Vagina (tissue), 2 donors: ENCODE data around the gene MATR3.

Source experiments
- CTCF ChIP-seq, 3 experiments: fragments of 450-650 bp in 2 of 3; fragments of 200-600 bp in 1 of 3; sonication (generic) in 1 of 3; IDR thresholded peaks; one replicate each; pipeline ENCODE4 v1.5.1; 2017 to 2019; ENCODE audit warnings: antibody characterized with exemption in 3 of 3, mild to moderate bottlenecking in 2 of 3, moderate library complexity in 2 of 3
- POLR2A ChIP-seq, 2 donors: fragments of 450-650 bp; IDR thresholded peaks; one replicate each; pipeline ENCODE4 v1.6.1; 2017; ENCODE audit warnings: antibody characterized with exemption in 2 of 2, mild to moderate bottlenecking in 2 of 2, moderate library complexity in 2 of 2

- no peak for TF ChIP-seq CTCF (IDR thresholded peaks at IDR 0.05)
- no peak for TF ChIP-seq POLR2A (IDR thresholded peaks at IDR 0.05)
Measured at GRCh38 chr5:139245637-139246339, 47.8 kb upstream of the MATR3 start.
